GM23338 (cell line): ENCODE results near the gene MKLN1. TPM values are rescaled to one million over a fixed set of nuclear protein-coding genes. Genes with fewer than 3 reads are reported as not detected.
A peak's percentile ranks its signal among the peaks of the same experiment; 100 is the strongest.

Experiments used
- ATAC-seq: fragments of 200-7000 bp; cut with Tn5 transposase; 3 replicates; pipeline ENCODE4 v1.9.1; 2020
- DNase-seq: peaks from one replicate; pipeline ENCODE4 v3.0.0-alpha.2; 2015; ENCODE audit warnings: low spot score
- H2AFZ ChIP-seq: fragments of 200-600 bp; sonication (generic); 2 replicates; pipeline ENCODE4 v1.8.0; 2016; ENCODE audit warnings: antibody characterized with exemption, mild to moderate bottlenecking, moderate library complexity
- H3F3A ChIP-seq: fragments of 200-600 bp; sonication (generic); replicated peaks from 2 replicates; pipeline ENCODE4 v1.8.0; 2017; ENCODE audit warnings: antibody characterized with exemption, mixed run types, low read depth
- H3K27ac ChIP-seq: fragments of 200-600 bp; sonication (generic); 2 replicates; pipeline ENCODE4 v1.6.1; 2016; ENCODE audit warnings: low read depth
- H3K27me3 ChIP-seq: fragments of 200-600 bp; sonication (generic); 2 replicates; pipeline ENCODE4 v1.8.0; 2016; ENCODE audit warnings: mild to moderate bottlenecking, mixed run types, moderate library complexity; ENCODE audit not compliant: insufficient read depth
- H3K36me3 ChIP-seq: fragments of 200-600 bp; sonication (generic); 2 replicates; pipeline ENCODE4 v1.8.0; 2016; ENCODE audit warnings: mild to moderate bottlenecking; ENCODE audit not compliant: insufficient read depth
- H3K4me1 ChIP-seq: fragments of 200-600 bp; sonication (generic); 2 replicates; pipeline ENCODE4 v1.8.0; 2016; ENCODE audit warnings: mild to moderate bottlenecking, moderate library complexity; ENCODE audit not compliant: insufficient read depth
- H3K4me2 ChIP-seq: fragments of 200-600 bp; sonication (generic); 2 replicates; pipeline ENCODE4 v1.7.1; 2017; ENCODE audit warnings: mixed run types
- H3K4me3 ChIP-seq: fragments of 200-600 bp; sonication (generic); 2 replicates; pipeline ENCODE4 v1.6.1; 2016; ENCODE audit warnings: mixed run types
- H3K79me2 ChIP-seq: fragments of 200-600 bp; sonication (generic); replicated peaks from 2 replicates; pipeline ENCODE4 v1.8.0; 2017; ENCODE audit warnings: mild to moderate bottlenecking; ENCODE audit not compliant: insufficient read depth
- H3K9me2 ChIP-seq: fragments of 200-600 bp; sonication (generic); 2 replicates; pipeline ENCODE4 v1.8.0; 2017; ENCODE audit not compliant: insufficient read depth
- H4K20me1 ChIP-seq: fragments of 200-600 bp; sonication (generic); replicated peaks from 2 replicates; pipeline ENCODE4 v1.8.0; 2017; ENCODE audit warnings: mild to moderate bottlenecking; ENCODE audit not compliant: insufficient read depth
- H3K27ac Mint-ChIP-seq: 2 replicates; pipeline ENCODE4 v1.8.0; 2020; ENCODE audit warnings: inconsistent platforms, mild to moderate bottlenecking, moderate library complexity, mixed read lengths
- H3K27me3 Mint-ChIP-seq: 3 replicates; pipeline ENCODE4 v1.8.0; 2022; ENCODE audit warnings: low read depth, mild to moderate bottlenecking, moderate library complexity, mixed read lengths, inconsistent platforms; ENCODE audit not compliant: insufficient read depth, poor library complexity
- H3K36me3 Mint-ChIP-seq: 3 replicates; pipeline ENCODE4 v1.8.0; 2021; ENCODE audit warnings: low read depth, mild to moderate bottlenecking, inconsistent platforms, moderate library complexity, mixed read lengths
- H3K4me1 Mint-ChIP-seq: 3 replicates; pipeline ENCODE4 v1.8.0; 2020; ENCODE audit warnings: mild to moderate bottlenecking, inconsistent platforms, mixed read lengths
- H3K4me3 Mint-ChIP-seq: 3 replicates; pipeline ENCODE4 v1.8.0; 2021; ENCODE audit warnings: moderate library complexity, mild to moderate bottlenecking, inconsistent platforms, mixed read lengths
- H3K9me3 Mint-ChIP-seq: 3 replicates; pipeline ENCODE4 v1.8.0; 2020; ENCODE audit warnings: moderate library complexity, mild to moderate bottlenecking, inconsistent platforms, mixed read lengths
- CREB1 ChIP-seq: fragments of 250-450 bp; sonication (Bioruptor Pico); IDR thresholded peaks from 2 replicates; pipeline ENCODE4 v1.5.0; 2020; ENCODE audit warnings: low read depth, mild to moderate bottlenecking, moderate library complexity
- ETS1 ChIP-seq: IDR thresholded peaks from 2 replicates; pipeline ENCODE4 v1.6.1; 2016; ENCODE audit warnings: antibody characterized with exemption
- NANOG ChIP-seq: IDR thresholded peaks from 2 replicates; pipeline ENCODE4 v1.6.1; 2016; ENCODE audit warnings: antibody characterized with exemption, borderline replicate concordance
- ZNF331 ChIP-seq: fragments of 250-450 bp; sonication (Bioruptor Pico); IDR thresholded peaks from 2 replicates; pipeline ENCODE4 v1.5.0; 2020; ENCODE audit warnings: low read depth, mild to moderate bottlenecking, moderate library complexity
- polyA plus RNA-seq: library from polyadenylated mRNA; unstranded; fragments of >200 nt; fragmentation: Nextera tagmentation; extraction: Ambion mirVana; gene quantifications from 2 replicates; pipeline ENCODE4 v1.2.1, GENCODE V29; 2016
- total RNA-seq: library from RNA; depleted of rRNA; stranded (reverse); fragments of >200 nt; shearing (Covaris generic); gene quantifications from 2 replicates; pipeline ENCODE4 v1.2.3, GENCODE V29; 2014
- TF ChIP-seq, protein P1 (sequence below), 2 experiments: fragments of 200-600 bp in 1 of 2; sonication (generic) in 1 of 2; conservative IDR thresholded peaks; 2 replicates each; pipeline versions ENCODE4 v1.5.1 to v1.6.1; 2016 to 2017; ENCODE audit warnings: antibody characterized with exemption in 2 of 2, low read depth in 2 of 2, mild to moderate bottlenecking in 2 of 2, moderate library complexity in 1 of 2

The MKLN1 gene
- total and polyA plus RNA-seq, 2 experiments from 2014 or later: 25.3 to 46.5 TPM

- Histone ChIP-seq H3K27ac (no peak overlapping the region), H3K79me2 (peaks cover 18% of the 10 kb centered on the region), H3K27me3 (no peaks in the 10 kb centered on the region), H3F3A (no peaks in the 10 kb centered on the region), H3K4me1 (peaks cover 38% of the 10 kb centered on the region), H3K9me2 (no peaks in the 10 kb centered on the region), H3K4me3 (no peak overlapping the region), H2AFZ (no peak overlapping the region), H3K4me2 (no peak overlapping the region), H4K20me1 (no peaks in the 10 kb centered on the region), H3K36me3 (0 out of 2 replicates have a peak, but pooled peaks cover 5% of the 10 kb centered on the region)
- Mint-ChIP-seq H3K27me3 (no peaks in the 10 kb centered on the region), H3K36me3 (peaks cover 44% of the 10 kb centered on the region), H3K4me1 (peaks cover 34% of the 10 kb centered on the region), H3K27ac (no peak overlapping the region; the same call in 1 of the 2 replicates), H3K9me3 (peaks cover 19% of the 10 kb centered on the region; the same call in 2 of the 3 replicates), H3K4me3 (no peak overlapping the region)
- TF ChIP-seq ZNF331 (no peak), CREB1 (CRISPR knock-in tag) (no peak), ETS1 (no peak)
- ATAC-seq (no peak), DNase-seq (no peak)
Measured at GRCh38 chr7:131404226-131404911, 76.7 kb downstream of the MKLN1 start.

DNA sequence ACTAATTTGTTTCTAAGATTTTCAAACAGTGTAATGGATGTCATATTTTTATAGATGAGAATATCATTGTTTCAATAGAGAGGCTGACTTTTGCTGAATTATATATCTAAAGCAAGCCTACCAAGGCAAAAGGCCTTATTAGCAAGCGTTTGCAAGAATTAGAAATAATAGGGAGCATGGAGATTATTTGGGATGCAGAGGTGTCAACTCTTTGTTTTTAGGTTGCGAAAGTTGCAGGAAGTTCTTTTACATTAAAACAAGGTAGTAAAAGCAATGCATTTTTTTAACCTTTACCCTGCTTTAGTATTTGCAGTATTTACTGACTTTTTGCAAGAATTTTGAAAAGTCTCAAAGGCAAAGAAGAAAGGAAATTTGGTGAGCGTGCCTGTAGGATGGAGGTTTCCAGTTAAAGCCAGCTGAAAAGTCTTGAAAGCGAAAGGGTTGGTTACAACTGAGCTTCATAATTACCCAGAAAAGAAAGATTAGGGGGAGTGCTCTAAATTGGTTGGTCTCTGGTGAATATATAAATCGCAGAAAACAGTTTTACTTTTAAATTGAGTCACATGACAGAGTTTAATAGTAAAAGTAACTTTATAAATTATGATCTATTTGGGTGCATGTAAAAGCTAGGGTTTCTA, 81.6 kb downstream of the MKLN1 start:
- Histone ChIP-seq H3K9me2 (no peaks in the 10 kb centered on the region), H3K4me2 (peak overlapping the region; percentile 58), H3K79me2 (peaks cover 18% of the 10 kb centered on the region), H3K4me1 (peaks cover 66% of the 10 kb centered on the region), H3K4me3 (peak overlapping the region; percentile 16), H3K27ac (peak overlapping the region; percentile 90), H3F3A (no peaks in the 10 kb centered on the region), H3K36me3 (no peaks in the 10 kb centered on the region; the same call in 1 of the 2 replicates), H3K27me3 (no peaks in the 10 kb centered on the region), H4K20me1 (no peaks in the 10 kb centered on the region), H2AFZ (no peak overlapping the region)
- TF ChIP-seq NANOG: peak; percentile 37; the same call in 1 of the 2 replicates
- TF ChIP-seq, protein P1, sequence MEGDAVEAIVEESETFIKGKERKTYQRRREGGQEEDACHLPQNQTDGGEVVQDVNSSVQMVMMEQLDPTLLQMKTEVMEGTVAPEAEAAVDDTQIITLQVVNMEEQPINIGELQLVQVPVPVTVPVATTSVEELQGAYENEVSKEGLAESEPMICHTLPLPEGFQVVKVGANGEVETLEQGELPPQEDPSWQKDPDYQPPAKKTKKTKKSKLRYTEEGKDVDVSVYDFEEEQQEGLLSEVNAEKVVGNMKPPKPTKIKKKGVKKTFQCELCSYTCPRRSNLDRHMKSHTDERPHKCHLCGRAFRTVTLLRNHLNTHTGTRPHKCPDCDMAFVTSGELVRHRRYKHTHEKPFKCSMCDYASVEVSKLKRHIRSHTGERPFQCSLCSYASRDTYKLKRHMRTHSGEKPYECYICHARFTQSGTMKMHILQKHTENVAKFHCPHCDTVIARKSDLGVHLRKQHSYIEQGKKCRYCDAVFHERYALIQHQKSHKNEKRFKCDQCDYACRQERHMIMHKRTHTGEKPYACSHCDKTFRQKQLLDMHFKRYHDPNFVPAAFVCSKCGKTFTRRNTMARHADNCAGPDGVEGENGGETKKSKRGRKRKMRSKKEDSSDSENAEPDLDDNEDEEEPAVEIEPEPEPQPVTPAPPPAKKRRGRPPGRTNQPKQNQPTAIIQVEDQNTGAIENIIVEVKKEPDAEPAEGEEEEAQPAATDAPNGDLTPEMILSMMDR (conservative IDR thresholded peaks at IDR 0.05; ENCODE audit: low read depth in 2 of 2): no peak
- no peak for TF ChIP-seq CREB1 (CRISPR knock-in tag)
- peak; percentile 42 for DNase-seq
- Mint-ChIP-seq H3K4me1 (peaks cover 53% of the 10 kb centered on the region), H3K27ac (peak overlapping the region; percentile 97), H3K4me3 (peak overlapping the region; percentile 50), H3K9me3 (no peaks in the 10 kb centered on the region; the same call in 2 of the 3 replicates), H3K36me3 (peaks cover 21% of the 10 kb centered on the region), H3K27me3 (no peaks in the 10 kb centered on the region)
- peak; percentile 72 for ATAC-seq
